ENCODE data around the gene MSRB2. TPM values are rescaled to one million over a fixed set of nuclear protein-coding genes. Genes with fewer than 3 reads are reported as not detected.

Gene MSRB2
- total RNA-seq, 6 experiments from 2014 or later = 23.5 to 31.2 (median 26.2) TPM

GRCh38 chr10:23120001-23120934, 24.9 kb downstream of the MSRB2 start:
- Mint-ChIP-seq H3K4me3 (no peak overlapping the region), H3K27me3 (ENCODE audit: insufficient read depth) (no peaks in the 10 kb centered on the region; the same call in 1 of the 2 replicates), H3K36me3 (ENCODE audit: low read depth) (peaks cover 9% of the 10 kb centered on the region; the same call in 1 of the 2 replicates), H3K9me3 (no peaks in the 10 kb centered on the region), H3K27ac (no peak overlapping the region), H3K4me1 (ENCODE audit: low read depth) (no peaks in the 10 kb centered on the region)
- DNase-seq = no peak
- no peak for TF ChIP-seq CTCF (IDR thresholded peaks at IDR 0.05)

- Mint-ChIP-seq H3K36me3 (ENCODE audit: low read depth) (peaks cover 8% of the 10 kb centered on the region; the same call in 1 of the 2 replicates), H3K9me3 (no peaks in the 10 kb centered on the region), H3K27ac (no peak overlapping the region), H3K4me3 (no peak overlapping the region), H3K27me3 (ENCODE audit: insufficient read depth) (no peaks in the 10 kb centered on the region; the same call in 1 of the 2 replicates), H3K4me1 (ENCODE audit: low read depth) (no peaks in the 10 kb centered on the region)
- DNase-seq = no peak
- TF ChIP-seq CTCF (IDR thresholded peaks at IDR 0.05) = no peak
Observed at GRCh38 chr10:23121135-23121534, 25.8 kb downstream of the MSRB2 start.

GRCh38 chr10:23136462-23136861, 41.1 kb downstream of the MSRB2 start:
- Mint-ChIP-seq H3K4me1 (ENCODE audit: low read depth) (no peaks in the 10 kb centered on the region), H3K27ac (no peak overlapping the region), H3K36me3 (ENCODE audit: low read depth) (no peaks in the 10 kb centered on the region), H3K4me3 (no peak overlapping the region), H3K9me3 (no peaks in the 10 kb centered on the region), H3K27me3 (ENCODE audit: insufficient read depth) (peaks cover 8% of the 10 kb centered on the region; the same call in 1 of the 2 replicates)
- DNase-seq = no peak
- TF ChIP-seq CTCF (IDR thresholded peaks at IDR 0.05) = no peak

GRCh38 chr10:23139677-23140076, 44.3 kb downstream of the MSRB2 start:
- H3K27ac Mint-ChIP-seq = no peak overlapping the region
- H3K4me3 Mint-ChIP-seq = no peak overlapping the region
- no peak for TF ChIP-seq CTCF (IDR thresholded peaks at IDR 0.05)
- peaks cover 9% of the 10 kb centered on the region; the same call in 1 of the 2 replicates for H3K27me3 Mint-ChIP-seq (ENCODE audit: insufficient read depth)
- no peak for DNase-seq
- no peaks in the 10 kb centered on the region for H3K4me1 Mint-ChIP-seq (ENCODE audit: low read depth)
- no peaks in the 10 kb centered on the region for H3K9me3 Mint-ChIP-seq
- H3K36me3 Mint-ChIP-seq (ENCODE audit: low read depth) = no peaks in the 10 kb centered on the region

GRCh38 chr10:23141995-23142394, 46.6 kb downstream of the MSRB2 start:
- H3K27ac Mint-ChIP-seq = no peak overlapping the region
- DNase-seq = no peak
- no peaks in the 10 kb centered on the region for H3K36me3 Mint-ChIP-seq (ENCODE audit: low read depth)
- H3K4me1 Mint-ChIP-seq (ENCODE audit: low read depth) = no peaks in the 10 kb centered on the region
- no peak for TF ChIP-seq CTCF (IDR thresholded peaks at IDR 0.05)
- H3K27me3 Mint-ChIP-seq (ENCODE audit: insufficient read depth) = peaks cover 7% of the 10 kb centered on the region; the same call in 1 of the 2 replicates
- H3K4me3 Mint-ChIP-seq = no peak overlapping the region
- H3K9me3 Mint-ChIP-seq = no peaks in the 10 kb centered on the region

All from HFFc6 (cell line).